ENCODE results near the gene VAT1.
"Not testable (repeated sequence)": the region's sequence is repeated elsewhere in the genome, so short reads cannot be mapped to it uniquely, and the experiment has no call there.

Gene VAT1

GRCh38 chr17:43021741-43022512 lies at the start of gene VAT1:
TSS of gene VAT1 (minus strand) at chr17:43022385. CDS start at chr17:43022322, 63 bp downstream.
- peak in 1 of 2 experiments; percentile 63 for DNase-seq (ENCODE audit: low read depth in 2 of 2)

GRCh38 chr17:43070872-43071271 lies 48.7 kb upstream of the VAT1 start:
- DNase-seq (ENCODE audit: low read depth in 2 of 2) = no peak

GRCh38 chr17:43070257-43070656 lies 48.1 kb upstream of the VAT1 start:
- DNase-seq (ENCODE audit: low read depth in 2 of 2) = no peak

- DNase-seq (ENCODE audit: low read depth in 2 of 2) = no peak
Observed at GRCh38 chr17:43069368-43069898, 47.2 kb upstream of the VAT1 start.

- DNase-seq (ENCODE audit: low read depth in 2 of 2) = no peak
Observed at GRCh38 chr17:43068570-43069367, 46.6 kb upstream of the VAT1 start.

GRCh38 chr17:43062984-43063638 lies 40.9 kb upstream of the VAT1 start:
- DNase-seq (ENCODE audit: low read depth in 2 of 2) = no peak

GRCh38 chr17:43056051-43056450 lies 33.9 kb upstream of the VAT1 start:
- DNase-seq (ENCODE audit: low read depth in 2 of 2) = no peak

- DNase-seq (ENCODE audit: low read depth in 2 of 2) = not testable (repeated sequence)
Observed at GRCh38 chr17:43053008-43053407, 30.8 kb upstream of the VAT1 start.

- no peak for DNase-seq (ENCODE audit: low read depth in 2 of 2)
Observed at GRCh38 chr17:43051969-43052368, 29.8 kb upstream of the VAT1 start.

- DNase-seq (ENCODE audit: low read depth in 2 of 2) = no peak
Observed at GRCh38 chr17:43044024-43044423, 21.8 kb upstream of the VAT1 start.

GRCh38 chr17:43043307-43043706 lies 21.1 kb upstream of the VAT1 start:
- DNase-seq (ENCODE audit: low read depth in 2 of 2) = no peak

GRCh38 chr17:43042025-43042628 lies 19.9 kb upstream of the VAT1 start:
- DNase-seq (ENCODE audit: low read depth in 2 of 2) = no peak

- DNase-seq (ENCODE audit: low read depth in 2 of 2) = no peak
Observed at GRCh38 chr17:43040655-43041054, 18.5 kb upstream of the VAT1 start.

GRCh38 chr17:43039646-43040045 lies 17.5 kb upstream of the VAT1 start:
- no peak for DNase-seq (ENCODE audit: low read depth in 2 of 2)

GRCh38 chr17:43034894-43035293 lies 12.7 kb upstream of the VAT1 start:
- no peak for DNase-seq (ENCODE audit: low read depth in 2 of 2)

- DNase-seq (ENCODE audit: low read depth in 2 of 2) = no peak
Observed at GRCh38 chr17:43033948-43034881, 12.0 kb upstream of the VAT1 start.

- no peak for DNase-seq (ENCODE audit: low read depth in 2 of 2)
Observed at GRCh38 chr17:43031666-43032065, 9.5 kb upstream of the VAT1 start.

GRCh38 chr17:43030137-43030767 lies 8.1 kb upstream of the VAT1 start:
- DNase-seq (ENCODE audit: low read depth in 2 of 2) = no peak

- no peak for DNase-seq (ENCODE audit: low read depth in 2 of 2)
Observed at GRCh38 chr17:43028221-43028861, 6.2 kb upstream of the VAT1 start.
